Kidney (tissue), 14 donors: Measurements from ENCODE around the gene GH1. TPM values are rescaled to one million over a fixed set of nuclear protein-coding genes. Genes with fewer than 3 reads are reported as not detected.
"Not testable (repeated sequence)": the region's sequence is repeated elsewhere in the genome, so short reads cannot be mapped to it uniquely, and the experiment has no call there.

ENCODE experiments used
- DNase-seq, 5 donors: peaks; one replicate each; pipeline ENCODE4 v3.0.0-alpha.2; 2013 to 2020
- FAIRE-seq: peaks from 2 replicates; lab custom pipeline; 2012; peaks lifted over from hg19 to GRCh38; lab: Jason Lieb, UNC
- H3K27ac ChIP-seq, 2 donors: one replicate each; pipeline ENCODE4 v1.7.0; 2013; ENCODE audit warnings: low read depth in 2 of 2, low read length in 2 of 2, inconsistent platforms in 1 of 2
- H3K27me3 ChIP-seq: one replicate; pipeline ENCODE4 v1.7.1; 2013; ENCODE audit warnings: low read length, inconsistent platforms; ENCODE audit not compliant: control insufficient read depth, insufficient read depth
- H3K36me3 ChIP-seq, 3 donors: one replicate each; pipeline versions ENCODE4 v1.7.0 to v1.7.1; 2013; ENCODE audit warnings: low read length in 3 of 3, control low read depth in 1 of 3, inconsistent platforms in 1 of 3; ENCODE audit not compliant: insufficient read depth in 3 of 3, control insufficient read depth in 2 of 3
- H3K4me1 ChIP-seq, 3 donors: one replicate each; pipeline versions ENCODE4 v1.7.0 to v1.7.1; 2013; ENCODE audit warnings: low read length in 3 of 3, inconsistent platforms in 1 of 3, low read depth in 1 of 3; ENCODE audit not compliant: control insufficient read depth in 2 of 3, insufficient read depth in 2 of 3
- H3K4me3 ChIP-seq, 3 donors: one replicate each; pipeline versions ENCODE4 v1.7.0 to v1.8.1; 2013; ENCODE audit warnings: low read length in 3 of 3, control low read depth in 1 of 3, inconsistent platforms in 1 of 3
- H3K9ac ChIP-seq, 3 donors: one replicate each; pipeline versions ENCODE4 v1.7.0 to v1.7.1; 2013; ENCODE audit warnings: low read length in 3 of 3, control low read depth in 1 of 3, inconsistent platforms in 1 of 3
- H3K9me3 ChIP-seq, 3 donors: one replicate each; pipeline versions ENCODE4 v1.7.0 to v1.7.1; 2013; ENCODE audit warnings: low read length in 3 of 3, control low read depth in 1 of 3, inconsistent platforms in 1 of 3; ENCODE audit not compliant: control insufficient read depth in 2 of 3, insufficient read depth in 1 of 3
- intact Hi-C: fragments of 100-400 bp; cut with DNase I; formaldehyde crosslinking; loops from one replicate; pipeline ENCODE4 v1.11.1; 2022
- polyA plus RNA-seq: library from polyadenylated mRNA; stranded (reverse); fragments of 350-450 nt; fragmentation: Illumina TruSeq; extraction: RNeasy Lipid Tissue Mini Kit (QIAGEN cat#74804); gene quantifications from one replicate; pipeline ENCODE4 v1.2.3, GENCODE V29; 2014; ENCODE audit warnings: low read depth, low replicate concordance; ENCODE audit not compliant: insufficient read depth
- total RNA-seq: library from RNA; stranded (reverse); fragmentation: NEBNext Ultra II Directional; extraction: Animal tissue kit (Norgen Biotek cat#: 25700); gene quantifications from one replicate; pipeline ENCODE4 v1.2.1, GENCODE V29; 2021
- TF ChIP-seq, protein P1 (sequence below): IDR thresholded peaks from 3 replicates; pipeline ENCODE4 v1.5.1; 2012; ENCODE audit warnings: mild to moderate bottlenecking, moderate library complexity, borderline replicate concordance; ENCODE audit not compliant: insufficient read depth; ENCODE audit errors: extremely low read depth
- donor health status: control.
- donor health status: control.
- donor health status: control.
- donor health status: control.
- donor health status: control.
- donor health status: DM: yes; HTN: yes; CAD: no.
- donor health status: Normal renal cell carcinoma (clear cell type).

Gene GH1
- total and polyA plus RNA-seq, 2 donors from 2014 or later = not detected

DNA sequence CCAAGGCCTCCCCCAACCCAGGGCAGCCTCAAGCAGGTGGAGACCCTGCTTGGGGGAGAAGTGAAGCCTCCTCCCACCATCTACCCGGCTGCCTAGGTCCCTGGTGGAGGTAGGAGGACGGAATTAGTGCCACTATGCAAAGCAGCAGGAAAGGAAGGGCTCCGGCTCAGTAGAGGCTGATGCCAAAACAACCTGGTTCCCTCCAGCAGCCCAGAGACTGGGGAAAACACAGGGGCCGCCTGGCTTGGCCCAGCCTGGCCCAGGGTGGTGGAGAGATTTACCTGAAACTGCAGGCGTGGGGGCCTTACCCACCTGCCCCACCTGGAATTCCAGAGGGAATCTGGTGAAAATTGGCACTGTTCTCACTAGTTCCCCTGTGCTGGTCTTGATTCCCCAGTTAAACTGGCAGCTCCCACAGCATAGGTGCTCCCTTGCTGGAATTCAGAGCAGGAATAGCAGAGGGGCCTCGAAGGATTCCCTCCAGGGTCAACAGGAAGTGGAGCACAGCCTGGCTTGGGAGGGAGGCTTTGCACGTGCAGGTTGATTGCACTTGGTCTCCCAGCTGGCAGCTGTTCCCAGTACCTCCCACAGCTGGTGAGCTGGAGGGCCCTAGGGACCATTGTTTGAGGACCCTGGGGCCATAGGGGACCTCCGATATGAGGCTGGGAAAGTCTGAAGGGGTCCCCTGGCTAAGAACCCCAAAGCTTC is 9.0 kb upstream of the GH1 start:
- Histone ChIP-seq H3K36me3 (no peaks in the 10 kb centered on the region), H3K9ac (no peak overlapping the region), H3K27ac (no peak overlapping the region), H3K4me1 (peaks cover 0 to 6% (median 0%) of the 10 kb centered on the region in 3 donors), H3K27me3 (no peaks in the 10 kb centered on the region), H3K4me3 (no peak overlapping the region), H3K9me3 (no peaks in the 10 kb centered on the region)
- FAIRE-seq (no peak), DNase-seq (peak in 3 of 5 donors; percentile 21 to 51 (median 37))
- TF ChIP-seq, protein P1, sequence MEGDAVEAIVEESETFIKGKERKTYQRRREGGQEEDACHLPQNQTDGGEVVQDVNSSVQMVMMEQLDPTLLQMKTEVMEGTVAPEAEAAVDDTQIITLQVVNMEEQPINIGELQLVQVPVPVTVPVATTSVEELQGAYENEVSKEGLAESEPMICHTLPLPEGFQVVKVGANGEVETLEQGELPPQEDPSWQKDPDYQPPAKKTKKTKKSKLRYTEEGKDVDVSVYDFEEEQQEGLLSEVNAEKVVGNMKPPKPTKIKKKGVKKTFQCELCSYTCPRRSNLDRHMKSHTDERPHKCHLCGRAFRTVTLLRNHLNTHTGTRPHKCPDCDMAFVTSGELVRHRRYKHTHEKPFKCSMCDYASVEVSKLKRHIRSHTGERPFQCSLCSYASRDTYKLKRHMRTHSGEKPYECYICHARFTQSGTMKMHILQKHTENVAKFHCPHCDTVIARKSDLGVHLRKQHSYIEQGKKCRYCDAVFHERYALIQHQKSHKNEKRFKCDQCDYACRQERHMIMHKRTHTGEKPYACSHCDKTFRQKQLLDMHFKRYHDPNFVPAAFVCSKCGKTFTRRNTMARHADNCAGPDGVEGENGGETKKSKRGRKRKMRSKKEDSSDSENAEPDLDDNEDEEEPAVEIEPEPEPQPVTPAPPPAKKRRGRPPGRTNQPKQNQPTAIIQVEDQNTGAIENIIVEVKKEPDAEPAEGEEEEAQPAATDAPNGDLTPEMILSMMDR = no peak
- intact Hi-C loops = no loop called here

DNA sequence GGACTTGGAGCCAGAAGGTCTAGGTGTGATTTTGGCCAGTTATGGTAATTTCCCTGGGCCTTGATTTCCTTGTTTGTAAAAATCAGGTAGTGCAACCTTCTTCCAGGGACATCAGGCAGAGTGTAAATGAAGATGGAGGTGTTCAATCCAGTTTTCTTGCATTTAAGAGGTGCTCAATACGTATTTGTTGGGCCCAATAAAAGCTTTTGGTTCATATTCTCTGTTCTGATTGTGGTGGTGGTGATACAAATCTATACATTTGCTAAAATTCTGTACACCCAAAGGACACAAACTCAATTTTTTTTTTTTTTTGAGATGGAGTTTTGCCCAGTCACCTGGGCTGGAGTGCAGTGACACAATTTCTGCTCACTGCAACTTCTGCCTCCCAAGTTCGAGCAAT is 7.5 kb upstream of the GH1 start:
- Histone ChIP-seq H3K36me3 (no peaks in the 10 kb centered on the region), H3K9ac (no peak overlapping the region), H3K4me3 (no peak overlapping the region), H3K4me1 (no peaks in the 10 kb centered on the region), H3K27me3 (no peaks in the 10 kb centered on the region), H3K9me3 (no peaks in the 10 kb centered on the region), H3K27ac (no peak overlapping the region)
- FAIRE-seq (no peak), DNase-seq (no peak)
- intact Hi-C loops = no loop called here
- TF ChIP-seq, protein P1 = no peak

DNA sequence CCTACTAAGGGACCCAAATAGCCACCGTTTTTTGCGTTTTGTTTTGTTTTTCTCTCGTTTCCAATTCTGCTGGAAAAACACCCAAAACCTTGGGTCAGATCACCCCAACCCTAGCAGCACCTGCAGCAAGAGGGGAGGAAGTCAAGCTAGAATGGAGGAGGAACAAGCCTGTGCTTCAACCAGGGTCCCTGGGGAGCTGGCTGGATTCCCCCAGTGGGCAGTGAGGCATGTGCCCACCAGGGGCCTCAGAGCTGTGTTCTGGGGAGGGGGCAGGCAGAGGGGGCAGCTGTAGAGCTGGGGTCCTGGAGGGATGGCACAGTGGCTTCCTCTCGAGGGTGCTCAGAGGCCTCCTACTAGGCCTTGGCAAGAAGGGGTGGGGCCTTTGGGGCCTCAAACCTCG is 7.0 kb upstream of the GH1 start:
- no peak overlapping the region for H3K9ac ChIP-seq
- intact Hi-C loops = no loop called here
- H3K9me3 ChIP-seq = no peaks in the 10 kb centered on the region
- FAIRE-seq (no peak), DNase-seq (peak in 1 of 5 donors; percentile 44)
- H3K4me1 ChIP-seq = no peaks in the 10 kb centered on the region
- H3K27me3 ChIP-seq = no peaks in the 10 kb centered on the region
- H3K27ac ChIP-seq = no peak overlapping the region
- H3K4me3 ChIP-seq = no peak overlapping the region
- TF ChIP-seq, protein P1 = no peak
- no peaks in the 10 kb centered on the region for H3K36me3 ChIP-seq

DNA sequence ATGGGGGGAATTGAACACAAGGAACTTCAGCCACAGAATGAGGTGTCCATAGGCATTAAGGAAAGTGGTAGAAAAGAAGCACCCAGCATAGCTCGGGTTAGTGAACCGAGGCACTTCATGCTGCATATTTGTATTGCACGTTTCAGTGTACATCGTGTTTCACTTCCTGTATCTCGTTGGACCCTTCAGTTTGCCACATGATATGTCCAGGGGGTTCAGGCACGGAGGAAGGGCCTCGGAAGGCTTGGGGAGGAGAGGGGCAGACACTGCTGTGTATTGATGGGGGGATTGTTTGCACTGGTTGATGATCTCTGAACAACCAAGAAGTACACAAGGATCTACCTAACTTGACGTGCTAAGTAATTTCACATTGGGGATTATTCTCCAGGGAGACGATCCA is 3.8 kb upstream of the GH1 start:
- H3K4me1 ChIP-seq, intact Hi-C loops, DNase-seq, FAIRE-seq, H3K27me3 ChIP-seq, H3K9ac ChIP-seq, H3K9me3 ChIP-seq, H3K4me3 ChIP-seq, H3K27ac ChIP-seq, H3K36me3 ChIP-seq: not testable (repeated sequence)

DNA sequence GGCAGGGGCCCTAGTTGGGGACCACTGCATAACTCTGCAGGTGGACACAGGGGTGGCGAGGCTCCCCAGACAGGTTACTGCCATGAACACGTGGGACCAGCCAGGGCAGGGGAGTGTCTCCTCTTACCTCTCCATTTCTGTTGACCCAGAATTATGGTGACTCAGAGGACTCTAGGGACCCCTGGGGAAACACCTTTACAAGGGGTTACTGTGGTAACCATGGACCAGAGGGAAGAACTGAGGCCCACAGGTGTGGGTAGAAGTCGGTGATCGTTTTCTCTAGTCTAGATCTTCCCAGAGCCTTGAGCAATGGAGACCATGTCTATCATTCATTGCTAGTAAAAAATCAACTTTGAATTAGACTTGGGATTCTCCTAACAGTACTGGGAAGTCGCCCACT is 2.1 kb upstream of the GH1 start:
- H3K9ac ChIP-seq, H3K36me3 ChIP-seq, H3K27ac ChIP-seq, H3K9me3 ChIP-seq, H3K4me3 ChIP-seq, intact Hi-C loops, DNase-seq, H3K27me3 ChIP-seq, FAIRE-seq, H3K4me1 ChIP-seq: not testable (repeated sequence)

DNA sequence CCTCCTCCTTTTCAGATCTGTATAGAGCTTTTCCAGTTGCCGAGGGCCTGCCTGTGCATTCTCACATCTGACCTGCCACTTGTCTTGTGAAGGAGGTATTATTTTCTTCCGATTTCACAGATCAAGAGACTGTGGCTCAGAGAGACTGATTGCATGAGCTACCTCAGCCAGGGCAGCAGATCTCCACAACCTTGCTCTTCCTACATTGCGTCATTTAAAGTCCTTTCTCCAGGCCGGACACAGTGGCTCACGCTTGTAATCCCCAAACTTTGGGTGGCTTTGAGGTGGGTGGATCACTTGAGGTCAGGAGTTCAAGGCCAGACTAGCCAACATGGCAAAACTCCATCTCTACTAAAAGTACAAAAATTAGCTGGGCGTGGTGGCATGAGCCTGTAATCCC is 1.4 kb upstream of the GH1 start:
- H3K36me3 ChIP-seq, FAIRE-seq, H3K4me1 ChIP-seq, H3K9ac ChIP-seq, DNase-seq, H3K27ac ChIP-seq, H3K27me3 ChIP-seq, H3K4me3 ChIP-seq, H3K9me3 ChIP-seq, intact Hi-C loops: not testable (repeated sequence)
